ENCODE data around the gene GGN. TPM values are rescaled to one million over a fixed set of nuclear protein-coding genes. Genes with fewer than 3 reads are reported as not detected.

The GGN gene
- total RNA-seq, 1 donor from 2014 or later, result 2.1 TPM

- peaks cover 3% of the 10 kb centered on the region for H3K9me3 Mint-ChIP-seq (ENCODE audit: unreplicated experiment)
- DNase-seq (ENCODE audit: low read depth), result no peak
- no peak for FAIRE-seq
These were observed 11.7 kb upstream of the GGN start for GRCh38 chr19:38399537-38399936.

GRCh38 chr19:38399081-38399480, 11.2 kb upstream of the GGN start:
- Mint-ChIP-seq H3K27me3 (ENCODE audit: low read depth, unreplicated experiment) (peaks cover 9% of the 10 kb centered on the region), H3K4me3 (ENCODE audit: unreplicated experiment) (no peak overlapping the region), H3K27ac (ENCODE audit: unreplicated experiment) (no peak overlapping the region), H3K4me1 (ENCODE audit: low read depth, unreplicated experiment) (peaks cover 16% of the 10 kb centered on the region), H3K9me3 (ENCODE audit: unreplicated experiment) (peaks cover 3% of the 10 kb centered on the region), H3K36me3 (ENCODE audit: low read depth, unreplicated experiment) (peaks cover 13% of the 10 kb centered on the region)
- Histone ChIP-seq H3K36me3 (ENCODE audit: insufficient read depth, low read length) (no peaks in the 10 kb centered on the region), H3K4me1 (ENCODE audit: insufficient read depth, low read length) (peaks cover 4% of the 10 kb centered on the region), H4K20me1 (ENCODE audit: insufficient read depth, low read length) (peaks cover 25% of the 10 kb centered on the region), H3K9me3 (ENCODE audit: insufficient read depth, low read depth, low read length) (no peaks in the 10 kb centered on the region), H3K27ac (ENCODE audit: low read depth, low read length) (no peak overlapping the region), H3K9ac (ENCODE audit: low read length) (no peak overlapping the region), H3K4me2 (ENCODE audit: low read length) (no peak overlapping the region), H3K27me3 (ENCODE audit: insufficient read depth, low read length) (no peaks in the 10 kb centered on the region), H3K79me2 (ENCODE audit: insufficient read depth, low read length) (peaks cover 5% of the 10 kb centered on the region), H2AFZ (ENCODE audit: low read depth, low read length) (no peak overlapping the region), H3K4me3 (ENCODE audit: insufficient read depth, low read depth, low read length) (no peak overlapping the region)
- TF ChIP-seq EZH2 (IDR thresholded peaks at IDR 0.05; ENCODE audit: insufficient read depth, low read length) (no peak), CTCF (IDR thresholded peaks at IDR 0.05; ENCODE audit: insufficient read depth, low read depth, low read length) (no peak)
- FAIRE-seq (no peak), DNase-seq (ENCODE audit: low read depth) (no peak)

More at GRCh38 chr19:38399537-38399936, 11.7 kb upstream of the GGN start:
- Histone ChIP-seq H3K4me1 (ENCODE audit: insufficient read depth, low read length) (peaks cover 4% of the 10 kb centered on the region), H3K9me3 (ENCODE audit: insufficient read depth, low read depth, low read length) (no peaks in the 10 kb centered on the region), H3K4me2 (ENCODE audit: low read length) (no peak overlapping the region), H3K36me3 (ENCODE audit: insufficient read depth, low read length) (no peaks in the 10 kb centered on the region), H3K79me2 (ENCODE audit: insufficient read depth, low read length) (peaks cover 8% of the 10 kb centered on the region), H3K4me3 (ENCODE audit: insufficient read depth, low read depth, low read length) (no peak overlapping the region), H3K27ac (ENCODE audit: low read depth, low read length) (no peak overlapping the region), H4K20me1 (ENCODE audit: insufficient read depth, low read length) (peaks cover 22% of the 10 kb centered on the region), H2AFZ (ENCODE audit: low read depth, low read length) (no peak overlapping the region), H3K27me3 (ENCODE audit: insufficient read depth, low read length) (no peaks in the 10 kb centered on the region), H3K9ac (ENCODE audit: low read length) (no peak overlapping the region)
- H3K27ac Mint-ChIP-seq (ENCODE audit: unreplicated experiment), result no peak overlapping the region
- TF ChIP-seq EZH2 (IDR thresholded peaks at IDR 0.05; ENCODE audit: insufficient read depth, low read length) (no peak), CTCF (IDR thresholded peaks at IDR 0.05; ENCODE audit: insufficient read depth, low read depth, low read length) (no peak)
- H3K4me1 Mint-ChIP-seq (ENCODE audit: low read depth, unreplicated experiment), result peaks cover 16% of the 10 kb centered on the region
- peaks cover 9% of the 10 kb centered on the region for H3K27me3 Mint-ChIP-seq (ENCODE audit: low read depth, unreplicated experiment)
- H3K36me3 Mint-ChIP-seq (ENCODE audit: low read depth, unreplicated experiment), result peaks cover 11% of the 10 kb centered on the region
- no peak overlapping the region for H3K4me3 Mint-ChIP-seq (ENCODE audit: unreplicated experiment)

- peaks cover 20% of the 10 kb centered on the region for H3K4me1 Mint-ChIP-seq (ENCODE audit: low read depth, unreplicated experiment)
- H3K4me1 ChIP-seq (ENCODE audit: insufficient read depth, low read length), result peaks cover 15% of the 10 kb centered on the region
- TF ChIP-seq EZH2 (IDR thresholded peaks at IDR 0.05; ENCODE audit: insufficient read depth, low read length), result no peak
- no peak for TF ChIP-seq CTCF (IDR thresholded peaks at IDR 0.05; ENCODE audit: insufficient read depth, low read depth, low read length)
- FAIRE-seq (no peak), DNase-seq (ENCODE audit: low read depth) (no peak)
- H3K27me3 ChIP-seq (ENCODE audit: insufficient read depth, low read length), result no peaks in the 10 kb centered on the region
- H2AFZ ChIP-seq (ENCODE audit: low read depth, low read length), result no peak overlapping the region
- no peak overlapping the region for H3K27ac Mint-ChIP-seq (ENCODE audit: unreplicated experiment)
- H3K79me2 ChIP-seq (ENCODE audit: insufficient read depth, low read length), result peaks cover 10% of the 10 kb centered on the region
- no peaks in the 10 kb centered on the region for H3K9me3 ChIP-seq (ENCODE audit: insufficient read depth, low read depth, low read length)
- no peak overlapping the region for H3K27ac ChIP-seq (ENCODE audit: low read depth, low read length)
- peaks cover 14% of the 10 kb centered on the region for H3K36me3 ChIP-seq (ENCODE audit: insufficient read depth, low read length)
- H3K9me3 Mint-ChIP-seq (ENCODE audit: unreplicated experiment), result peaks cover 3% of the 10 kb centered on the region
- H3K9ac ChIP-seq (ENCODE audit: low read length), result no peak overlapping the region
- no peak overlapping the region for H3K4me3 Mint-ChIP-seq (ENCODE audit: unreplicated experiment)
- H4K20me1 ChIP-seq (ENCODE audit: insufficient read depth, low read length), result peaks cover 38% of the 10 kb centered on the region
- no peak overlapping the region for H3K4me3 ChIP-seq (ENCODE audit: insufficient read depth, low read depth, low read length)
- peaks cover 12% of the 10 kb centered on the region for H3K27me3 Mint-ChIP-seq (ENCODE audit: low read depth, unreplicated experiment)
- H3K4me2 ChIP-seq (ENCODE audit: low read length), result no peak overlapping the region
- H3K36me3 Mint-ChIP-seq (ENCODE audit: low read depth, unreplicated experiment), result peaks cover 23% of the 10 kb centered on the region
These were observed 7.7 kb upstream of the GGN start for GRCh38 chr19:38395381-38396114.
